ENCODE measurements around the gene XIAP. TPM values are rescaled to one million over a fixed set of nuclear protein-coding genes. Genes with fewer than 3 reads are reported as not detected.

The XIAP gene
- polyA plus RNA-seq, 3 donors = 2.1 to 10.0 (median 5.8) TPM

DNA sequence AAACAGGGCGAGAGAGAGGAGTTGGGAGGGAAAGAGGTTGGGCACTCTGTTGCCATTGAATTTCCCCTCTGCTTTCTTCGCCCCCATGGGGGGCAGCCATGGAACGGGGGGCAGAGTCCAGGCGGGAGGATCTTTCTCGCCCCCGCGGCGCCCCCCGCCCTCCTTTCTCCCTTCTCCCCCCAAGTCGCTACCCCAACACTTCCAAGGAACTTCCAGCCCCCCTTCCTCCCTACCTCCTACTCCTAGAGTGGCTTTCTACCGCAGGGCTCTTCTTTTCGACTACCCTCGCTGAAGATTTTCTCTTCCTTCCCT, 101.1 kb downstream of the XIAP start:
- H3K79me2 ChIP-seq (ENCODE audit: insufficient read depth, low read length) = peaks cover 51% of the 10 kb centered on the region
- no peaks in the 10 kb centered on the region for H3K36me3 ChIP-seq (replicated peaks in 1 of 2; ENCODE audit: control insufficient read depth in 1 of 2, insufficient read depth in 2 of 2, low read length in 2 of 2)
- intact Hi-C loops (cut with micrococcal nuclease) = loop anchor here (2.0 to 10.0 kb wide), 3 partner anchors 16 to 96 kb away; partner anchors contain the start of gene XIAP (in 1 of the 2)
- DNase-seq = no peak
- no peaks in the 10 kb centered on the region for H3K27me3 ChIP-seq (ENCODE audit: control insufficient read depth in 2 of 2, insufficient read depth in 2 of 2, low read length in 2 of 2)
- Mint-ChIP-seq H3K27ac (peak overlapping the region; percentile 97 to 99 (median 98)), H3K27me3 (ENCODE audit: low read depth in 3 of 3) (peaks cover 0 to 20% (median 1%) of the 10 kb centered on the region in 3 donors), H3K36me3 (no peaks in the 10 kb centered on the region), H3K9me3 (peaks cover 0 to 22% (median 15%) of the 10 kb centered on the region in 7 donors), H3K4me1 (peaks cover 18% of the 10 kb centered on the region), H3K4me3 (peak overlapping the region; percentile 93 to 96)
- peak overlapping the region; percentile 71 for H2AFZ ChIP-seq (ENCODE audit: insufficient read depth, low read depth, low read length, poor library complexity, severe bottlenecking)
- peak overlapping the region; percentile 84 to 94 (median 92) for H3K4me3 ChIP-seq (replicated peaks in 1 of 3; ENCODE audit: low read depth in 2 of 3, low read length in 3 of 3)
- H4K20me1 ChIP-seq (ENCODE audit: insufficient read depth, low read length) = no peaks in the 10 kb centered on the region
- peak overlapping the region; percentile 95 to 100 for H3K27ac ChIP-seq (ENCODE audit: low read depth in 1 of 2, low read length in 2 of 2)
- H3K4me1 ChIP-seq (ENCODE audit: control insufficient read depth in 1 of 2, insufficient read depth in 2 of 2, low read length in 2 of 2) = peaks cover 7 to 15% of the 10 kb centered on the region in 2 donors
- peak overlapping the region; percentile 74 for H3K4me2 ChIP-seq (replicated peaks; ENCODE audit: extremely low read depth, low read length, poor library complexity, severe bottlenecking)
- H3K9me3 ChIP-seq (replicated peaks in 1 of 2; ENCODE audit: control insufficient read depth in 1 of 2, insufficient read depth in 1 of 2, low read length in 2 of 2) = no peaks in the 10 kb centered on the region
- H3K9ac ChIP-seq (ENCODE audit: insufficient read depth, low read length, poor library complexity, severe bottlenecking) = peak overlapping the region; percentile 94
- TF ChIP-seq, protein P1, sequence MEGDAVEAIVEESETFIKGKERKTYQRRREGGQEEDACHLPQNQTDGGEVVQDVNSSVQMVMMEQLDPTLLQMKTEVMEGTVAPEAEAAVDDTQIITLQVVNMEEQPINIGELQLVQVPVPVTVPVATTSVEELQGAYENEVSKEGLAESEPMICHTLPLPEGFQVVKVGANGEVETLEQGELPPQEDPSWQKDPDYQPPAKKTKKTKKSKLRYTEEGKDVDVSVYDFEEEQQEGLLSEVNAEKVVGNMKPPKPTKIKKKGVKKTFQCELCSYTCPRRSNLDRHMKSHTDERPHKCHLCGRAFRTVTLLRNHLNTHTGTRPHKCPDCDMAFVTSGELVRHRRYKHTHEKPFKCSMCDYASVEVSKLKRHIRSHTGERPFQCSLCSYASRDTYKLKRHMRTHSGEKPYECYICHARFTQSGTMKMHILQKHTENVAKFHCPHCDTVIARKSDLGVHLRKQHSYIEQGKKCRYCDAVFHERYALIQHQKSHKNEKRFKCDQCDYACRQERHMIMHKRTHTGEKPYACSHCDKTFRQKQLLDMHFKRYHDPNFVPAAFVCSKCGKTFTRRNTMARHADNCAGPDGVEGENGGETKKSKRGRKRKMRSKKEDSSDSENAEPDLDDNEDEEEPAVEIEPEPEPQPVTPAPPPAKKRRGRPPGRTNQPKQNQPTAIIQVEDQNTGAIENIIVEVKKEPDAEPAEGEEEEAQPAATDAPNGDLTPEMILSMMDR (IDR thresholded peaks at IDR 0.05) = no peak
- WGBS (ENCODE audit: insufficient coverage) = no CpG with 5 or more reads among the region's 13 CpGs

GRCh38 chrX:123961268-123962005, 101.6 kb downstream of the XIAP start, which contains the start of gene STAG2:
STAG2 (plus strand) TSS chrX:123961706; CDS start chrX:124022628, 60,922 bp downstream.
- Histone ChIP-seq H2AFZ (ENCODE audit: insufficient read depth, low read depth, low read length, poor library complexity, severe bottlenecking) (peak within 1 kb of the TSS; percentile 71), H3K36me3 (replicated peaks in 1 of 2; ENCODE audit: control insufficient read depth in 1 of 2, insufficient read depth in 2 of 2, low read length in 2 of 2) (no peaks in the 10 kb centered on the region), H3K27ac (ENCODE audit: low read depth in 1 of 2, low read length in 2 of 2) (peak within 1 kb of the TSS; percentile 95 to 100), H3K4me2 (replicated peaks; ENCODE audit: extremely low read depth, low read length, poor library complexity, severe bottlenecking) (peak within 1 kb of the TSS; percentile 74), H3K9ac (ENCODE audit: insufficient read depth, low read length, poor library complexity, severe bottlenecking) (peak within 1 kb of the TSS; percentile 94), H3K27me3 (ENCODE audit: control insufficient read depth in 2 of 2, insufficient read depth in 2 of 2, low read length in 2 of 2) (no peaks in the 10 kb centered on the region), H3K4me1 (ENCODE audit: control insufficient read depth in 1 of 2, insufficient read depth in 2 of 2, low read length in 2 of 2) (peaks cover 7 to 15% of the 10 kb centered on the region in 2 donors), H3K9me3 (replicated peaks in 1 of 2; ENCODE audit: control insufficient read depth in 1 of 2, insufficient read depth in 1 of 2, low read length in 2 of 2) (no peaks in the 10 kb centered on the region), H3K4me3 (replicated peaks in 1 of 3; ENCODE audit: low read depth in 2 of 3, low read length in 3 of 3) (peak within 1 kb of the TSS; percentile 84 to 94 (median 92)), H4K20me1 (ENCODE audit: insufficient read depth, low read length) (no peaks in the 10 kb centered on the region), H3K79me2 (ENCODE audit: insufficient read depth, low read length) (peaks cover 56% of the 10 kb centered on the region)
- Mint-ChIP-seq H3K27me3 (ENCODE audit: low read depth in 3 of 3) (peaks cover 0 to 20% (median 1%) of the 10 kb centered on the region in 3 donors), H3K4me3 (peak within 1 kb of the TSS; percentile 93 to 96), H3K9me3 (peaks cover 0 to 22% (median 15%) of the 10 kb centered on the region in 7 donors), H3K4me1 (peaks cover 21% of the 10 kb centered on the region), H3K36me3 (no peaks in the 10 kb centered on the region), H3K27ac (peak within 1 kb of the TSS; percentile 97 to 99 (median 98))
- TF ChIP-seq, protein P1 (IDR thresholded peaks at IDR 0.05) = no peak
- DNase-seq = peak; percentile 61 to 83 (median 82)
- intact Hi-C loops (cut with micrococcal nuclease) = loop anchor here (2.0 to 10.0 kb wide), 3 partner anchors 15 to 97 kb away; partner anchors contain the start of gene XIAP (in 1 of the 2)
- 0% methylated on average over 2 of the region's 38 CpGs for WGBS (ENCODE audit: insufficient coverage)

Data from CD14-positive monocyte (primary cell).